GOT3 (cell line): Measurements from ENCODE around the gene NFIB.

Source experiments
- DNase-seq: peaks from one replicate; lab custom pipeline; 2025; ENCODE audit warnings: mixed read lengths; lab: John Stamatoyannopoulos, UW

NFIB gene

DNA sequence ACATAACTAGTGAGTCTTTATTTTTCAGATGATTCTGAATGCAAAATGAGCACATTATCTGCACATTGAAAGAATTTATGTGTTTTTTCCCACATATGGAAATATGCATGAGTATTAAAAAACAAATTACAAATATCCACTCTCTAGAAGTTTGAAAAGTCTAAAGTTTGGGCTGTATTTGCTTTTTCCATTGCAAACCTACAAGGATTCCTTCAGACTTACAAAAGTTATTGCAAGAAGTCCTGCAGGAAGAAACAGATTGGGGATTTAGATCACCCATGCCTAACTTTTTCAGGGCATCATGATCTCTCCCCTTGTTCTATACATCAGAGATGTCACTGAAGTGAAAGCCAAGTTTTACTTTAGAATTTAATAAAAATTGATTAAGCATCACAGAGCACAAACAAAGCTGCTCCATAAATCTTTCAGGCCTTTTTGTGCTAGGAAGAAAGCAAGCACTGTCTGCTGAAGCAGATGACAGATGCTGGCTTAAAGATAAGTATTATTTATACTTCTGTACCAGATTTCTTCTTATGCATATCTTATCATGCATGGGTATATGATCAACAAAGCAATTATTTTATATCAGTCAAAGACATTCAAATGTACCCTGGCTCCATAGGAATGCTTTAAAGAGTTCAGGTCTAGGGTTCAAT lies 71.7 kb downstream of the NFIB start:
- no peak for DNase-seq

DNA sequence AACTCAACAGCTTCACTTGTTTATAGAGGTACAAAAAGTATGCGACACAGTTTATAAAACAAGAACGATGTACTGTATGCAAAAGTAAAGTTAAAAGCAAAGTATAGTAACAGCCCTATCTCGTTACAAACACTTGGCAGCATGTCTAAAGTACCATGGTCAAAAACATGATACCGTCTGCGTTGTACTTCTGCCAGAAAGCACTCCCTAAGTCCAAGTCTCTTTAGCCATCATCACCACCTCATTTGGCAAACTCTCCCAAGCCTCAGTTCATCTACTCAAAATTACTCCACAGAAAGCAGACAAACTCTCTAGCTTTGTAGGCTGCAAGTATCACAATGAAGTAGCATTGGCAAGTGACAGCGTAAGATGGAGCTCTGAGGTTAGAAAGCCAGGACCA lies 73.4 kb downstream of the NFIB start:
- DNase-seq, result no peak

GRCh38 chr9:14238518-14238917 lies 75.4 kb downstream of the NFIB start:
- no peak for DNase-seq

DNA sequence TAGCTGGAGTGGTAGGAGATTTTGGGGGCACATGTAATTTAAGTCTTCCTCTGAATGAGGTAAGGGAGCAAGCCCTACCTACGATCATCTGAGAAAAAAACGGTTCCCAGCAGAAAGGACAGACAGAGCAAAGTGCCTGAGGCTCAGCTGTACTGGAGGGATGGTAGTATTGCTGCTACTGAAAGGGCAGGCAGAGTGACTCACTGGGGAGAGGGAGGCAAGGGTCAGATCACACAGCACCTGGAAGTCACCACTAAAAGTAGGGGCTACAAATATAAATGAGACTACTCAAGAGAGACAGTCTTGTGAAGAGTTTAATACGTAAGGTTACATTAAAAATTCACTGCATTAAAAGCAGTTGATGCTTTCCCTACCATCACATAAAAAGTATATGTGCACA lies 75.9 kb downstream of the NFIB start:
- DNase-seq, result no peak

GRCh38 chr9:14236591-14236990 lies 77.3 kb downstream of the NFIB start:
- DNase-seq, result no peak

DNA sequence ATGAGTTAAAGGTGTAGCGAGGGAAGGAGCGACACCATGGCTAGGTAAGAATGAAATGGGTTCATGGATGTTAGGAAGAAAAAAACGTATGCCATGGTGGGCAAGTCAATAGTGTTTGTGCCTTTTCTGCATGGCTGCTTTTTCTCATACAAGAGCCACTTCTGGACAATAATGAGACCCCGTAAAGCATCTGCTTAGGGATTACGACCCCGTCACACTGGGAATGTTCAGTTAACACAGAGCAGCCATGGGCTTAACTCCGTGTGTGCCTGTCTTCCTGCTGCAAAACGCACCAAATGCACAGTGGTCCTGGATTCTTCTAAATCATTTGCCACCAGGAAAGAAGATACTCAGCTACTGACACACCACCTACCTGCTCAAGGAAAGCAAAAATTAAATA lies 81.8 kb downstream of the NFIB start:
- DNase-seq, result no peak

- no peak for DNase-seq
These were observed 82.5 kb downstream of the NFIB start for GRCh38 chr9:14231196-14231990.

GRCh38 chr9:14228602-14229001 lies 85.3 kb downstream of the NFIB start:
- DNase-seq, result no peak

GRCh38 chr9:14226855-14227532 lies 86.9 kb downstream of the NFIB start:
- DNase-seq, result no peak

GRCh38 chr9:14223081-14223480 lies 90.9 kb downstream of the NFIB start:
- no peak for DNase-seq

DNA sequence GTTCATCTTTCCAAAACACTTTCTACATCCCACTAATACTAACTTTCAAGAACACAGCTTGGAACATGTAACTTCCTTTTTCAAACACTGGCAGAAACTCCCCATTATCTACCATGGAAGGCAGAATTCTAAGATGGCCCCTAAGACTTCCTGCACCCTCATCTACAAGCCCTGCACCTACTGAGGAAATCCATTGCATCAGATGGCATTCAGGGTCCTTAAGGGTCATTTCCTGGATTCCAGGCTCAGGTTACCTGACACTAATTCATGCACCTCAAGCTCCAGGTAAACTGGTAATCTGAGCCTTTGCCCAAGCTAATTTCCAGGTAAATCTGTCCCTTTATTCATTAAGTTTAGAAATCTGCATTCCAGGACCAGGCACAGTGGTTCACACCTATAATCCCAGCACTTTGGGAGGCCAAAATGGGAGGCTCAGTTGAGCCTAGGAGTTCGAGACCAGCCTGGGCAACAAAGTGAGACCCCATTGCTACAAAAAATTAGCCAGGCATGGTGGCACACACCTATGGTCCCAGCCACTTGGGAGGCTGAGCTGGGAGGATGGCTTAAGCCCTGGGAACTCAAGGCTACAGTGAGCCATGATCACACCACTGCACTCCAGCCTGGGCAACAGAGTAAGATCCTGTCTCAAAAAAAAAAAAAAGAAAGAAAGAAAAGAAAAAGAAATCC lies 91.6 kb downstream of the NFIB start:
- DNase-seq, result no peak

DNA sequence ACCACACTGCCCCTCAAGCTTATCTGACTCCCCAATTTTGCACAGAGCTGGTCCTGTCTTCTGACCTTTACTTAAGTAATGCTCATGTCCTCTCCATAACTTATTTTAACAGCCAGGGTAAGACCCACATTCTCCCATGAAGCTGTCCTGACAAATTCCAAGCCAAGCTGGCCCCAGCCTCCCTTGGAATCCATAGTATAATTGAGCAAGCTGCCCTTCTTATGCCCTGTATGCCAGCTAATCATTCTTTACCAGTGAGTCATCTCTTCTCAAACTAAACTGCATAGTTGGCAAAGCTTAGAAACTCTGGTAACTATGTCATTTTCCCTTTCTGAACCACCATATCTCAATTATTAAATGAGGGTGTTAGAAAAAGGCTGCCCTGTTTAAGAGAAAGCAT lies 92.4 kb downstream of the NFIB start:
- no peak for DNase-seq

DNA sequence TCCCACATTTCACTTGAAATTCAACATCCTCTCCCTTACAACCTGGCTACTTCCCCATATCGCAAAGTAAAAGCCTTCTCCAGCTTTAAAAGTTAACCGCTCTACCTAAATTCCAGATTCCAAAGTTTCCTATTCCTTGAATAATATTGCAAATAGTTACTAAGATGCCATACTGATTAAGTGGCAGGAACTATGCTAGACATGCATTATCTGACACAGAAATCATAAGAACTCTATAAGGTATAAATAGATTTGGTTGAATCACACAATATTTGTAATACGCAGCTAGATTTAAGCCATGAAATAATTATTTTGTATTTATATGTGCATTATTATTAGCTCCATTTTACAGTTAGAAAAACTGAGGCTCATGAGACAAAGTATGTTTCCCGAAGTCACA lies 92.8 kb downstream of the NFIB start:
- DNase-seq, result no peak

DNA sequence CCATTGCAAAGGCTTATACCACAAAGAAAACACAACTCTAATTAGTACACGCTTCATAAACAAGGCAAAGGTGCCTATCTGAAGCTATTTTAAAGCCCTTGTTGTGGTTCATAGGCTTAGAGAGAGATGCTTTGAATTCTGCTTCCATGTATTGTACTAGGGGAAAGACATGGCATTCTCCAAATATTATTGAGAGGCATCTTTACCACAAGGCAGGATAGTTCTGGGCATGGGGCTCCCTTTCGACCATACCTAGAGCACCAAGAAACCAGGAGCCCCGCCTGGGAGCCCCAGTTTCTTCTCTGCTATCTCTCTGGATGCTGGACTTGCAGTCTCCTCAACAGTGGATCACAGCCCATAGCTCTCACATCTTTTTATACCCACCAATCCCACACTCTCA lies 93.7 kb downstream of the NFIB start:
- no peak for DNase-seq

- no peak for DNase-seq
These were observed 94.1 kb downstream of the NFIB start for GRCh38 chr9:14219850-14220249.

DNA sequence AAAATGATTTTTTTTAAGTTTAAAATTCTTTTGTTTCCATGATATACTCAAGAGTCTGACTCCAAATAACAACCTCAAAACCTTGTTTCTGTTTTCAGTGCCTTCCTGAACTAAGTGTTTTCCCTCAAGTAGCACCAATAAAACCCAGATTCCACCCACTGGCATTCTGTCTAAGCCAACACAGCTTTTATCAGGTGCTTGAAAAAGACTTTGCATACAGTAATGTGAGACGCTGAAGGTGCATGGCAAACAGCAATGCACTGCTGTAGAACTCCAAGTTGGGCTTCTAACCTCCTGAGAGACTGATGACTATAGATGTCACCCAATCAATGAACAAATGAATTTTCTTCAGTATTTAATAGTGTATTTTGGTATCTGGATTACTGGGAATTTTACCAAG lies 95.7 kb downstream of the NFIB start:
- no peak for DNase-seq

DNA sequence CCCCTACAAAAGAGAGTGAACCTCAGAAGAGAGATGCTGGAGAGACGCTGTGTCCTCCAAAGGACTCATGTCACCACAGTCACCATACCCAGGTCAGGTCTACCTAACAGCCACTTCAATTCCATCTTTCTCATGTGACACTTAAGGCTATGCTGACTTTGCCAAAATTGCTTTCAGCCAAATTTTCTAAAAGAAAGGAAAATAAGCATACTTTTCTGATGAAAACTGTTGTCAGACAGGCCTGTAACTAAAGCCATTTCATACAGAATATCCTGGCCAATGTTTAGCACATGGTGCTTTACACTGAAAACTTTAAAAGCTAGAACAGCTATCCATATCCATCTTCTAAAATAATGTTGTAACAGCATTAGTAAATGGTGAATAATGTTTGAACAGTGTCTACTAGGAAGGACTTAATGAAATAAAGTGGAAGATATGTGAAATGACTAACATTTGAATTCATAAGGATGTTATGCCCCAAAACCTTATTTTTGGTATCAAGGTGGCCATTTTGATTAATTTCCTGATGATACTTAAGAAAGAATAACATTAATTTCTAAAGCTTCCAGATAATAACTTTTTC lies 97.2 kb downstream of the NFIB start:
- DNase-seq, result no peak

GRCh38 chr9:14215614-14216013 lies 98.3 kb downstream of the NFIB start:
- no peak for DNase-seq

GRCh38 chr9:14214693-14215092 lies 99.2 kb downstream of the NFIB start:
- DNase-seq, result no peak

GRCh38 chr9:14214065-14214684 lies 99.8 kb downstream of the NFIB start:
- no peak for DNase-seq

DNA sequence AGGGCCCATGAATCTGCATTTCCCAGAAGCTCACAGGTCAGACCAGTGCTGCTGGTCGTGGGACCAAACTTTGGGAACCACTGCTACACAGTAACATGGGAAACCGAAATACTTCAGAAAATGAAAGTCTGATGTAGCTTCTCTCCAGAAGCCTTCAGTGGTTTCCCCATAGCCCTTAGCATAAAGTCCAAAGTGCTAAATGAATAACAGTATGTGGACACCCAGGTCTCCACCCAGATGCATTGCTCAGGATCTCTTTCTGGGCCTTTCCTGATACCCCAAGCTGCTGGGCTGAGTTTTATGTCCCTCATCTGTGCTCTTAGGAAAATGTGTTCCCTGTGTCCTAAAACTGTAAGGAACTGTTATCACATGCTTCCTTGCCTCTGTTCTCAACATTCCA lies 100.4 kb downstream of the NFIB start:
- no peak for DNase-seq
